CD4-positive, alpha-beta memory T cell (primary cell): ENCODE results near the gene JARID2. TPM values are rescaled to one million over a fixed set of nuclear protein-coding genes. Genes with fewer than 3 reads are reported as not detected.

Source experiments
- CTCF ChIA-PET: fragments of 350-600 bp; sonication (Branson Sonifier 250); formaldehyde crosslinking; loops from one replicate; lab custom pipeline; 2021; ENCODE audit warnings: inconsistent platforms; ENCODE audit not compliant: partially characterized antibody; lab: Charles Lee
- POLR2A ChIA-PET: fragments of 350-600 bp; sonication (Branson Sonifier 250); formaldehyde crosslinking; loops from one replicate; lab custom pipeline; 2021; ENCODE audit not compliant: partially characterized antibody; lab: Charles Lee
- DNase-seq, 5 donors: peaks; one replicate each; pipeline versions ENCODE4 v3.0.0 to v3.0.0-alpha.2; 2020 to 2022; ENCODE audit warnings: mixed read lengths in 1 of 5
- H3K27ac ChIP-seq: one replicate; pipeline ENCODE4 v1.7.0; 2013; ENCODE audit warnings: low read depth, low read length
- H3K27me3 ChIP-seq: 2 replicates; pipeline ENCODE4 v1.7.0; 2013; ENCODE audit warnings: mild to moderate bottlenecking, low read length, moderate library complexity; ENCODE audit not compliant: insufficient read depth
- H3K36me3 ChIP-seq: 2 replicates; pipeline ENCODE4 v1.7.0; 2013; ENCODE audit warnings: mild to moderate bottlenecking, low read length, moderate library complexity; ENCODE audit not compliant: insufficient read depth
- H3K4me1 ChIP-seq: 2 replicates; pipeline ENCODE4 v1.7.0; 2013; ENCODE audit warnings: mild to moderate bottlenecking, low read length, moderate library complexity; ENCODE audit not compliant: insufficient read depth
- H3K4me3 ChIP-seq, 2 donors: one replicate each; pipeline ENCODE4 v1.7.0; 2013; ENCODE audit warnings: low read length in 2 of 2, mild to moderate bottlenecking in 1 of 2
- H3K9me3 ChIP-seq, 2 donors: one replicate each; pipeline ENCODE4 v1.7.0; 2013; ENCODE audit warnings: low read length in 2 of 2, control low read depth in 1 of 2; ENCODE audit not compliant: control insufficient read depth in 1 of 2
- H3K27ac Mint-ChIP-seq, 7 donors: one replicate each; pipeline ENCODE4 v1.8.0; 2020 to 2021; ENCODE audit warnings: mixed read lengths in 7 of 7, mild to moderate bottlenecking in 6 of 7, inconsistent platforms in 3 of 7, moderate library complexity in 3 of 7
- H3K27me3 Mint-ChIP-seq, 2 donors: one replicate each; pipeline ENCODE4 v1.8.0; 2020 to 2021; ENCODE audit warnings: mixed read lengths in 2 of 2
- H3K36me3 Mint-ChIP-seq, 2 donors: one replicate each; pipeline ENCODE4 v1.8.0; 2020 to 2021; ENCODE audit warnings: mixed read lengths in 2 of 2, inconsistent platforms in 1 of 2, mild to moderate bottlenecking in 1 of 2
- H3K4me1 Mint-ChIP-seq, 4 donors: one replicate each; pipeline ENCODE4 v1.8.0; 2020 to 2021; ENCODE audit warnings: mixed read lengths in 4 of 4, mild to moderate bottlenecking in 1 of 4
- H3K4me3 Mint-ChIP-seq, 8 donors: one replicate each; pipeline ENCODE4 v1.8.0; 2020 to 2021; ENCODE audit warnings: mixed read lengths in 8 of 8, mild to moderate bottlenecking in 7 of 8, moderate library complexity in 6 of 8, inconsistent platforms in 3 of 8
- H3K9me3 Mint-ChIP-seq, 8 donors: one replicate each; pipeline ENCODE4 v1.8.0; 2020 to 2021; ENCODE audit warnings: mixed read lengths in 8 of 8, mild to moderate bottlenecking in 5 of 8, inconsistent platforms in 3 of 8, moderate library complexity in 1 of 8
- intact Hi-C: fragments of 100-400 bp; cut with micrococcal nuclease; formaldehyde crosslinking; loops from one replicate; pipeline ENCODE4 v1.15.1; 2023
- polyA plus RNA-seq, 2 donors: library from polyadenylated mRNA; unstranded; fragments of 300-500 nt; fragmentation: Illumina TruSeq; gene quantifications; one replicate each; pipeline ENCODE4 v1.2.3, GENCODE V29; 2021
- total RNA-seq, 2 experiments: library from RNA; stranded (reverse); gene quantifications; one replicate each; pipeline ENCODE4 v1.2.3, GENCODE V29; 2021

The JARID2 gene
- total and polyA plus RNA-seq, 4 experiments from 2014 or later, result 2.4 to 21.6 (median 16.0) TPM

- H3K4me3 ChIP-seq, result no peak overlapping the region
- no peak for DNase-seq
- CTCF ChIA-PET, result interaction anchor here (0.9 kb wide), 1 partner anchor 10 kb away, joined by 3 read pairs; no protein-coding TSS in a partner anchor
- H3K27me3 ChIP-seq, result no peaks in the 10 kb centered on the region
- no peaks in the 10 kb centered on the region for H3K27me3 Mint-ChIP-seq
- no peak overlapping the region for H3K27ac ChIP-seq
- H3K9me3 Mint-ChIP-seq, result peaks cover 0 to 1% (median 0%) of the 10 kb centered on the region in 8 donors
- peaks cover 62 to 85% (median 74%) of the 10 kb centered on the region in 4 donors for H3K4me1 Mint-ChIP-seq
- peak overlapping the region in 5 of 7 donors; percentile 0 to 68 (median 48) for H3K27ac Mint-ChIP-seq
- no peaks in the 10 kb centered on the region for H3K9me3 ChIP-seq
- no peaks in the 10 kb centered on the region for H3K36me3 Mint-ChIP-seq
- peaks cover 79% of the 10 kb centered on the region for H3K4me1 ChIP-seq
- intact Hi-C loops, result no loop called here
- POLR2A ChIA-PET, result no interaction called here
- H3K4me3 Mint-ChIP-seq, result peak overlapping the region; percentile 30 to 80 (median 74)
- no peaks in the 10 kb centered on the region for H3K36me3 ChIP-seq
Measured at GRCh38 chr6:15400572-15401004, 154.7 kb downstream of the JARID2 start.

DNA sequence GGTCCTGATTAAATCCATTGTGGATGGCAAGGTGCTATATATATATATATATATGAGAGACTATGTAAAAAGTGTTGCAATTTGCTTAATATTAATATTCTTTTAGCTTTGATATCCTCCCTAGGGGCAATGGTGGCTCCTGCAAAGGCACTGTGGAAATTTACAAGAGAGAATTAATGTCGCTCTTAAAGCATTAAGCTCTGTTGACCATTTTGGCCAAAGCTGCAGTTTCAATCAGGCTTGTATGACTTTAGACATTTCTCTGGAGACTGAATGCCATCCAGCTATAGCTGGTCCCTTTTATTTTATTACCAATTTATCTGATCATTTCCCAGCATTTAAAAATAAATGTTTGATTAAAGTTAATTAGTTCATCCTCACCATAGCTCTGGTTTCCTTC lies 155.3 kb downstream of the JARID2 start:
- Histone ChIP-seq H3K4me3 (no peak overlapping the region), H3K4me1 (peaks cover 79% of the 10 kb centered on the region), H3K27me3 (no peaks in the 10 kb centered on the region), H3K9me3 (no peaks in the 10 kb centered on the region), H3K36me3 (no peaks in the 10 kb centered on the region), H3K27ac (no peak overlapping the region)
- Mint-ChIP-seq H3K27ac (peak overlapping the region in 4 of 7 donors; percentile 0 to 68 (median 25)), H3K27me3 (no peaks in the 10 kb centered on the region), H3K4me1 (peaks cover 64 to 88% (median 76%) of the 10 kb centered on the region in 4 donors), H3K9me3 (peaks cover 0 to 1% (median 0%) of the 10 kb centered on the region in 8 donors), H3K4me3 (peak overlapping the region in 3 of 8 donors; percentile 30 to 80 (median 73)), H3K36me3 (no peaks in the 10 kb centered on the region)
- intact Hi-C loops, result no loop called here
- DNase-seq, result no peak
- ChIA-PET POLR2A (interaction anchor here (0.7 kb wide), 1 partner anchor 931 kb away, joined by 3 read pairs; no protein-coding TSS in a partner anchor), CTCF (interaction anchor here (0.9 to 1.2 kb wide), 2 partner anchors 10 kb away, joined by 3 read pairs; no protein-coding TSS in a partner anchor)

- intact Hi-C loops, result no loop called here
- Mint-ChIP-seq H3K4me3 (peak overlapping the region in 1 of 8 donors; percentile 17), H3K27me3 (no peaks in the 10 kb centered on the region), H3K9me3 (peaks cover 0 to 1% (median 0%) of the 10 kb centered on the region in 8 donors), H3K4me1 (peaks cover 64 to 90% (median 77%) of the 10 kb centered on the region in 4 donors), H3K36me3 (no peaks in the 10 kb centered on the region), H3K27ac (peak overlapping the region in 2 of 7 donors; percentile 0 to 12)
- no peaks in the 10 kb centered on the region for H3K9me3 ChIP-seq
- H3K27me3 ChIP-seq, result no peaks in the 10 kb centered on the region
- no peak overlapping the region for H3K27ac ChIP-seq
- CTCF ChIA-PET, result interaction anchor here (1.2 kb wide), 1 partner anchor 9 kb away, joined by 3 read pairs; no protein-coding TSS in a partner anchor
- no peak for DNase-seq
- peaks cover 79% of the 10 kb centered on the region for H3K4me1 ChIP-seq
- no peak overlapping the region for H3K4me3 ChIP-seq
- POLR2A ChIA-PET, result interaction anchor here (0.7 to 1.2 kb wide), 2 partner anchors 10 to 931 kb away, joined by 3 read pairs; no protein-coding TSS in a partner anchor
- H3K36me3 ChIP-seq, result no peaks in the 10 kb centered on the region
Measured at GRCh38 chr6:15401769-15402250, 155.9 kb downstream of the JARID2 start.

GRCh38 chr6:15402406-15403045 lies 156.7 kb downstream of the JARID2 start:
- ChIA-PET POLR2A (interaction anchor here (1.2 kb wide), 1 partner anchor 9 kb away, joined by 3 read pairs; no protein-coding TSS in a partner anchor), CTCF (interaction anchor here (1.2 kb wide), 1 partner anchor 8 kb away, joined by 3 read pairs; no protein-coding TSS in a partner anchor)
- H3K27me3 ChIP-seq, result no peaks in the 10 kb centered on the region
- Mint-ChIP-seq H3K4me1 (peaks cover 63 to 92% (median 76%) of the 10 kb centered on the region in 4 donors), H3K4me3 (peak overlapping the region in 5 of 8 donors; percentile 1 to 58 (median 4)), H3K27me3 (no peaks in the 10 kb centered on the region), H3K9me3 (peaks cover 0 to 2% (median 0%) of the 10 kb centered on the region in 8 donors), H3K27ac (peak overlapping the region in 5 of 7 donors; percentile 15 to 58 (median 30)), H3K36me3 (no peaks in the 10 kb centered on the region)
- peaks cover 75% of the 10 kb centered on the region for H3K4me1 ChIP-seq
- H3K9me3 ChIP-seq, result no peaks in the 10 kb centered on the region
- H3K36me3 ChIP-seq, result no peaks in the 10 kb centered on the region
- intact Hi-C loops, result no loop called here
- DNase-seq, result no peak
- H3K27ac ChIP-seq, result no peak overlapping the region
- no peak overlapping the region for H3K4me3 ChIP-seq

DNA sequence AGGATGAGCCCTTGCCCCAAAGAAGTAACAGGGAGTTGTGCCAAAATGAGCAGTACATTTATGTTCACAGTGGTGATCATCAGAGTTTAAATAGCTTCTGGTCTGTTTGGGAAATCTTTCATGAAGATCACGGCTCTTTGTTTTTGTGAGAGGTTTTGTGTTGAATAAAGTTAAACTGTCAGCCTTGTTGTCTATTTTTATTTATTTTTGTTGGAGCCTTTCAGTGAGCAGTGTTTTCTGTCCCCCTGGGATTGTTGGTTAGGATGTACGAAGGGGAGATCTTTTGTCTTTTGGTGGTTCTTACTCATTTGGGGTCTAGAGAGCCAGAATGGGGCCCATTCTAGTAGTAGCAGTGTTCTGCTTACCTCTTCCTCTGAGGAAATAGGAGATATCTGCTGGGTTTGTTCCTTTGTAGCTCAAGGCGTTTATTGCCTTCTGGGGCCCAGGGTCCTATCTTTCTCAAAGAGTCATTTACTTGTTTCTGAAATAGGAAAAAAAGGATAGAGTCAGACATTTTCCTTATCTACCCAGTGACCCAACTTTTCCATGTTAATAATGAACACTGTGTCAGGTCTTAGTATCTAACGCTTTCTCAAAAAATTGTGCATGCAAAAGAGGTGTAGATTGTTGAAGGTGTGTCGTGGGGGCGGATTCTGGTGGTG lies 157.4 kb downstream of the JARID2 start:
- Histone ChIP-seq H3K27ac (no peak overlapping the region), H3K27me3 (no peaks in the 10 kb centered on the region), H3K4me1 (peaks cover 68% of the 10 kb centered on the region), H3K36me3 (no peaks in the 10 kb centered on the region), H3K9me3 (no peaks in the 10 kb centered on the region), H3K4me3 (no peak overlapping the region)
- H3K4me3 Mint-ChIP-seq, result peak overlapping the region in 7 of 8 donors; percentile 6 to 70 (median 57)
- intact Hi-C loops, result no loop called here
- POLR2A ChIA-PET, result interaction anchor here (1.2 kb wide), 1 partner anchor 8 kb away, joined by 3 read pairs; no protein-coding TSS in a partner anchor
- H3K4me1 Mint-ChIP-seq, result peaks cover 66 to 91% (median 78%) of the 10 kb centered on the region in 4 donors
- H3K27ac Mint-ChIP-seq, result peak overlapping the region in 6 of 7 donors; percentile 15 to 77 (median 41)
- H3K27me3 Mint-ChIP-seq, result no peaks in the 10 kb centered on the region
- CTCF ChIA-PET, result no interaction called here
- peaks cover 0 to 3% (median 0%) of the 10 kb centered on the region in 8 donors for H3K9me3 Mint-ChIP-seq
- DNase-seq, result no peak
- no peaks in the 10 kb centered on the region for H3K36me3 Mint-ChIP-seq

GRCh38 chr6:15404685-15404980 lies 158.8 kb downstream of the JARID2 start:
- Mint-ChIP-seq H3K27ac (peak overlapping the region in 1 of 7 donors; percentile 39), H3K4me3 (peak overlapping the region in 2 of 8 donors; percentile 40 to 58), H3K36me3 (no peaks in the 10 kb centered on the region), H3K27me3 (no peaks in the 10 kb centered on the region), H3K4me1 (peaks cover 60 to 90% (median 74%) of the 10 kb centered on the region in 4 donors), H3K9me3 (peaks cover 0 to 3% (median 0%) of the 10 kb centered on the region in 8 donors)
- intact Hi-C loops, result no loop called here
- H3K36me3 ChIP-seq, result no peaks in the 10 kb centered on the region
- H3K27ac ChIP-seq, result no peak overlapping the region
- H3K4me3 ChIP-seq, result no peak overlapping the region
- no peaks in the 10 kb centered on the region for H3K9me3 ChIP-seq
- no peaks in the 10 kb centered on the region for H3K27me3 ChIP-seq
- POLR2A ChIA-PET, result interaction anchor here (0.8 to 1.3 kb wide), 2 partner anchors 8 to 17 kb away, joined by 3 to 5 read pairs; no protein-coding TSS in a partner anchor
- peaks cover 67% of the 10 kb centered on the region for H3K4me1 ChIP-seq
- DNase-seq, result no peak
- CTCF ChIA-PET, result interaction anchor here (1.3 kb wide), 1 partner anchor 59 kb away, joined by 3 read pairs; no protein-coding TSS in a partner anchor
